ENCODE results near the gene TMEM271.
"Not testable (repeated sequence)": the region's sequence is repeated elsewhere in the genome, so short reads cannot be mapped to it uniquely, and the experiment has no call there.

The TMEM271 gene

GRCh38 chr4:578451-579443 is 2.7 kb upstream of the TMEM271 start:
- DNase-seq = no peak

- DNase-seq = no peak
These were observed 1.7 kb upstream of the TMEM271 start for GRCh38 chr4:577499-578450.

- DNase-seq = no peak
These were observed 950 bp upstream of the TMEM271 start for GRCh38 chr4:576991-577498.

GRCh38 chr4:575281-576141 is 584 bp downstream of the TMEM271 start:
- no peak for DNase-seq

GRCh38 chr4:574346-575161 is 1.5 kb downstream of the TMEM271 start:
- DNase-seq = no peak

GRCh38 chr4:573122-573892 is 2.8 kb downstream of the TMEM271 start:
- no peak for DNase-seq

GRCh38 chr4:572594-572993 is 3.5 kb downstream of the TMEM271 start:
- no peak for DNase-seq

GRCh38 chr4:571838-572572 is 4.1 kb downstream of the TMEM271 start:
- DNase-seq = no peak

- DNase-seq = no peak
These were observed 5.3 kb downstream of the TMEM271 start for GRCh38 chr4:570754-571153.

- no peak for DNase-seq
These were observed 6.0 kb downstream of the TMEM271 start for GRCh38 chr4:569958-570667.

- DNase-seq = no peak
These were observed 7.1 kb downstream of the TMEM271 start for GRCh38 chr4:568962-569361.

- no peak for DNase-seq
These were observed 7.8 kb downstream of the TMEM271 start for GRCh38 chr4:568351-568652.

GRCh38 chr4:567457-568350 is 8.4 kb downstream of the TMEM271 start:
- DNase-seq = no peak

- no peak for DNase-seq
These were observed 9.4 kb downstream of the TMEM271 start for GRCh38 chr4:566508-567295.

GRCh38 chr4:566035-566434 is 10.1 kb downstream of the TMEM271 start:
- DNase-seq = no peak

- DNase-seq = not testable (repeated sequence)
These were observed 10.5 kb downstream of the TMEM271 start for GRCh38 chr4:565614-566013.

- not testable (repeated sequence) for DNase-seq
These were observed 13.6 kb downstream of the TMEM271 start for GRCh38 chr4:562458-562857.
